MM.1S (cell line): Measurements from ENCODE around the gene PAX7.

Source experiments
- CTCF ChIP-seq: fragments of 300-600 bp; sonication (generic); IDR thresholded peaks from 2 replicates; pipeline ENCODE4 v1.5.1; 2016; ENCODE audit warnings: antibody characterized with exemption, low read length, mixed read lengths
- EZH2 ChIP-seq: fragments of 300-600 bp; sonication (generic); optimal IDR thresholded peaks from 2 replicates; pipeline ENCODE3; 2017; ENCODE audit warnings: low read depth, mild to moderate bottlenecking, antibody characterized with exemption, low read length, mixed read lengths
- EZH2phosphoT487 ChIP-seq: fragments of 300-600 bp; sonication (generic); IDR thresholded peaks from 2 replicates; pipeline ENCODE4 v1.6.1; 2018; ENCODE audit warnings: antibody characterized with exemption, low read length

- TF ChIP-seq CTCF = no peak
- no peak for TF ChIP-seq EZH2
- TF ChIP-seq EZH2phosphoT487 = no peak
Measured at GRCh38 chr1:18724801-18725200, 94.2 kb downstream of the PAX7 start.
